Hepatocyte (in vitro differentiated cells): ENCODE measurements around the gene PYGM. TPM values are rescaled to one million over a fixed set of nuclear protein-coding genes. Genes with fewer than 3 reads are reported as not detected.

Source experiments
- DNase-seq: peaks from one replicate; pipeline ENCODE4 v3.0.0-alpha.2; 2016; ENCODE audit warnings: low spot score
- H2AFZ ChIP-seq: fragments of 200-600 bp; sonication (generic); 2 replicates; pipeline ENCODE4 v1.6.0; 2016; ENCODE audit warnings: antibody characterized with exemption, mild to moderate bottlenecking
- H3K27ac ChIP-seq: fragments of 200-600 bp; sonication (generic); 2 replicates; pipeline ENCODE4 v1.5.1; 2016; ENCODE audit warnings: mild to moderate bottlenecking
- H3K27me3 ChIP-seq: fragments of 200-600 bp; sonication (generic); 2 replicates; pipeline ENCODE4 v1.6.1; 2016
- H3K36me3 ChIP-seq: fragments of 200-600 bp; sonication (generic); replicated peaks from 2 replicates; pipeline ENCODE4 v1.5.1; 2016; ENCODE audit warnings: low read depth; ENCODE audit not compliant: insufficient read depth
- H3K4me1 ChIP-seq: fragments of 200-600 bp; sonication (generic); 2 replicates; pipeline ENCODE4 v1.5.1; 2016; ENCODE audit warnings: mild to moderate bottlenecking, moderate library complexity; ENCODE audit not compliant: insufficient read depth
- H3K4me2 ChIP-seq: fragments of 200-600 bp; sonication (generic); 2 replicates; pipeline ENCODE4 v1.6.0; 2016
- H3K4me3 ChIP-seq: fragments of 200-600 bp; sonication (generic); 2 replicates; pipeline ENCODE4 v1.5.1; 2016; ENCODE audit warnings: mild to moderate bottlenecking
- H3K79me2 ChIP-seq: fragments of 200-600 bp; sonication (generic); 2 replicates; pipeline ENCODE4 v1.6.0; 2017; ENCODE audit warnings: mild to moderate bottlenecking
- H3K9me2 ChIP-seq: fragments of 200-600 bp; sonication (generic); replicated peaks from 2 replicates; pipeline ENCODE4 v1.6.0; 2017; ENCODE audit warnings: mild to moderate bottlenecking; ENCODE audit not compliant: insufficient read depth
- H3K9me3 ChIP-seq: fragments of 200-600 bp; sonication (generic); 2 replicates; pipeline ENCODE4 v1.5.1; 2016; ENCODE audit warnings: low read depth, mild to moderate bottlenecking
- H4K20me1 ChIP-seq: fragments of 200-600 bp; sonication (generic); 2 replicates; pipeline ENCODE4 v1.6.0; 2016; ENCODE audit warnings: mild to moderate bottlenecking; ENCODE audit not compliant: insufficient read depth, poor library complexity, severe bottlenecking
- CTCF ChIP-seq: fragments of 200-600 bp; sonication (generic); IDR thresholded peaks from 2 replicates; pipeline ENCODE4 v1.5.1; 2016; ENCODE audit warnings: antibody characterized with exemption, mild to moderate bottlenecking; ENCODE audit not compliant: poor library complexity
- EZH2 ChIP-seq: fragments of 200-600 bp; sonication (generic); IDR thresholded peaks from 2 replicates; pipeline ENCODE4 v1.6.1; 2016; ENCODE audit warnings: antibody characterized with exemption, mild to moderate bottlenecking, borderline replicate concordance
- EZH2phosphoT487 ChIP-seq: fragments of 200-600 bp; sonication (generic); IDR thresholded peaks from one replicate; pipeline ENCODE4 v1.6.1; 2018; ENCODE audit warnings: antibody characterized with exemption, mild to moderate bottlenecking, low read depth, moderate library complexity; ENCODE audit not compliant: unreplicated experiment, severe bottlenecking
- WGBS: methylation state at CpG from one replicate; pipeline ENCODE4 v1.1.6; 2016; ENCODE audit warnings: low lambda C conversion rate; ENCODE audit errors: missing lambda C conversion rate; 5-methylcytosine and 5-hydroxymethylcytosine counted together
- polyA plus RNA-seq: library from polyadenylated mRNA; unstranded; fragments of >200 nt; fragmentation: Nextera tagmentation; extraction: Ambion mirVana; gene quantifications from 2 replicates; pipeline ENCODE4 v1.2.1, GENCODE V29; 2016
- total RNA-seq: library from RNA; depleted of rRNA; stranded (reverse); fragments of >200 nt; gene quantifications from 2 replicates; pipeline ENCODE4 v1.2.3, GENCODE V29; 2014

PYGM gene
- total and polyA plus RNA-seq, 2 experiments from 2014 or later: 1.9 to 4.0 TPM

DNA sequence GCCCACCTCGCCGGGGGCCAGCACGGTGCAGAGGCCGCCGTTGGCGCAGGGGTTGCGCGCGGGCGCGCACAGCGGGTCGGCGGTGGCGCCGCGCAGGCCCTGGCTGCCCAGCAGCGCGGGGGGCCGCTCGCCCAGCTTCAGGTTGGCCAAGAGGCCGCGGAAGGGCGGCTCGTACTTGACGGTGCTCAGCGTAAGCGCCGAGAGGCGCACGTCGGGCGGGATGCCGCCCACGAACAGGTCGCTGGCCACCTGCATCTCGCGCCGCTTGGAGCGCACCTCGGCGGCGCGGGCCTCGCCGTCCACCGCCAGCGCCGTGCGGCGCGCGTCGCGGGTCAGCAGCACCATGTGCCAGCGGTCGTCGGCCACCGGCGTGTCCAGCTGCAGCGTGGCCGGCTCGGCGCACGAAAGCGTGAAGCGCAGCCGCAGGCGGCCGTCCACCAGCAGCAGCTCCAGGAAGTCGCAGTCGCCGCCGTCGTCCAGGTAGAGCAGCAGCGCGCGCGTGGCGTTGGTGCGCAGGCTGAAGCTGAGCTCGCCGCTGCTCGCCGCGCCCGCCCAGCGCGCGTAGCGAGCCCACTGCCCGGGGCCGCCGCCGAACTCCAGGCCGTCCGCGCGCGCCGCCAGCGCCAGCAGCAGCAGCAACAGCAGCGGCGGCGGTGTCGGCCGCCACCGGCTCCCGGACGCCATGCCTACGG, 46.6 kb downstream of the PYGM start:
- Histone ChIP-seq H3K4me3 (no peak overlapping the region), H3K4me2 (peak overlapping the region; percentile 69), H2AFZ (no peak overlapping the region)

DNA sequence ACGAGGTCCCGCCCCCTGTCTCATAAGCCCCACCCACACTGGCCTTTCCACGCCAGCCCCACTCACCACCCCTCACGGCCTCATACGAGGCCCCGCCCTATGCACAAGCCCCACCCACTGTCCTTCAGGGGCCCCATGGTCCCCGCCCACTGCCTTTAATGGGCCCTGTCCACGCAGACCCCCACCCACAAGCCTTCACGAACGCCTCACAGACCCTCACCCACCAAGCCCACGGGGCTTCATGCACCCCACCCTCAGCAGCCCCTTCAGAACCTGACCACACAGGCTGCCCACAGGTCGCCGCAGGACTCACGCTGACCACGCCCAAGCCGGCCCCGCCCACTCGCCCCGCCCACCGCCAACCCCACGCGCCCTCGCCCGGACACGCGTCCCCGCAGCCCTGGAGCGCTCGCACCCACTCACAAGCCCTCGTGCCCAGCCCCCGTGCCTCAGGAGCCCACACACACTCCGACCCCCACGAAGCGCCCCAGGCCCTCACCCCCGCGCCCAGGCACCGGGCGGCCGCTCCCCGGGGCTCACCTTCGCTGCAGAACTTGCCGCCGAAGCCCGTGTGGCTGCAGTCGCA, 47.3 kb downstream of the PYGM start:
- Histone ChIP-seq H3K4me1 (no peaks in the 10 kb centered on the region), H4K20me1 (no peaks in the 10 kb centered on the region), H3K4me2 (no peak overlapping the region), H3K27me3 (peaks cover 84% of the 10 kb centered on the region), H3K79me2 (no peaks in the 10 kb centered on the region), H3K9me2 (no peaks in the 10 kb centered on the region), H3K27ac (no peak overlapping the region), H2AFZ (no peak overlapping the region), H3K9me3 (no peaks in the 10 kb centered on the region), H3K36me3 (no peaks in the 10 kb centered on the region), H3K4me3 (no peak overlapping the region)
- no peak for TF ChIP-seq EZH2phosphoT487
- no peak for TF ChIP-seq EZH2
- no peak for TF ChIP-seq CTCF
- no peak for DNase-seq
- WGBS: 26% methylated on average over 17 of the region's 45 CpGs

More for the DNA sequence above, 46.6 kb downstream of the PYGM start:
- no peak overlapping the region for H3K27ac ChIP-seq
- no peaks in the 10 kb centered on the region for H3K9me2 ChIP-seq
- no peaks in the 10 kb centered on the region for H3K9me3 ChIP-seq
- no peaks in the 10 kb centered on the region for H3K4me1 ChIP-seq
- H4K20me1 ChIP-seq: no peaks in the 10 kb centered on the region
- peaks cover 88% of the 10 kb centered on the region for H3K27me3 ChIP-seq
- WGBS: 2% methylated on average over 75 of the region's 111 CpGs
- H3K79me2 ChIP-seq: no peaks in the 10 kb centered on the region
- peak; percentile 83 for DNase-seq
- no peaks in the 10 kb centered on the region for H3K36me3 ChIP-seq
- TF ChIP-seq EZH2phosphoT487 (no peak), EZH2 (peak; percentile 82), CTCF (no peak)

DNA sequence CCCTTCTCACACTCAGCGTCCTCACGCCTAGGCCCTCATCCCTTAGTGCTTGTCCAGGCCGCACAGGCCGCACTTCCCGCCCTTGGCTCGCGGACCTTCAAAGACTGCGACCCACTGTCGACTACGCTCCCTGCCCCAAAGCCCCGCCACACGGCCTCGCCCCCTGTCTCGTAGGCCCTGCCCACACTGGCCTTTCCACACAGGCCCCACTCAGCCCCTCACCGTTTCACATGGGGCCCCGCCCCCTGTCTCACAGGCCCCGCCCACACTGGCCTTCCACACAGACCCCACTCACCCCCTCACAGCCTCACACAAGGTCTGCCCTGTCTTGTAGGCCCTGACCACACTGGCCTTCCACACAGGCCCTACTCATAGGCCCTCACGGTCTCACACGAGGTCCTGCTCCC, 47.8 kb downstream of the PYGM start:
- WGBS: 84% methylated on average over 13 of the region's 19 CpGs
- no peaks in the 10 kb centered on the region for H3K36me3 ChIP-seq
- H3K4me3 ChIP-seq: no peak overlapping the region
- H4K20me1 ChIP-seq: no peaks in the 10 kb centered on the region
- H3K4me2 ChIP-seq: no peak overlapping the region
- no peaks in the 10 kb centered on the region for H3K4me1 ChIP-seq
- H2AFZ ChIP-seq: no peak overlapping the region
- no peaks in the 10 kb centered on the region for H3K79me2 ChIP-seq
- TF ChIP-seq CTCF (no peak), EZH2 (no peak), EZH2phosphoT487 (no peak)
- H3K9me2 ChIP-seq: no peaks in the 10 kb centered on the region
- H3K27ac ChIP-seq: no peak overlapping the region
- DNase-seq: no peak
- H3K9me3 ChIP-seq: no peaks in the 10 kb centered on the region
- peaks cover 78% of the 10 kb centered on the region for H3K27me3 ChIP-seq
